ENCODE measurements around the gene POC5.

POC5 gene

DNA sequence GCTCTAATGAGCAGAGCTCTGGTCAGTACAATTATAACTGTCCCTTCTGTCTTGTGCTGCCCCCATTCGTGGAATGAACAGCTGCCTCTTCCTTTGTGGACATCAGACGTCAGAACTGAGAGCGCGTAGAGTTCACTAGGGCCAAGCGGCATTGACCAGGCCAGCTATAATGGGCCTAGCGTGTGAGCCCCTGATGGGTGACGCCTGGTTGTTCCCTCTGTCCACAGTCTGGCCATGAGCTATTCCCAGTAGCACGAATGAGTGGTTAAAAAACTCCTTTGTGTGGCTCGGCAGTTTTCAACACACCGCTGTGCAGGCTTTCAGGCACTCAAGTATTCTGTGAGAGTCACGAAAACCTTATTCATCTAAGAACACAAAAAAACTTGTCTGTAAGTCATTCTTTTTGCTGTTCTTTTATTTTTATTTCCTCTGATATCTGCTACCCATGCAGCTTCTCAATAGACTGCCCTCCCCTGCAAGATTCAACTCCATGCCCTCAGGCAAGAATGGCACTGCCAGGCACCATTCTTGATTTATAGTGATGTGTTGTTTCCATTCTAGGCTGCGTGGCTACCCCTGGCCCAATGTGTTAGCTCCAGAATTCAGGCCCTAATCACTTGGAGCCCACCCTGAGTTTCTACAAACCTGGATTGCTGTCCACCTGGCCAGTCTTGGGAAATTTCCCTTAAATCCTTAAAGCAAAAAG is 53.5 kb downstream of the POC5 start:
- H3K4me3 ChIP-seq (ENCODE audit: low read depth, low read length), result no peak overlapping the region
- TF ChIP-seq MAX (IDR thresholded peaks at IDR 0.05; ENCODE audit: low read depth, low read length) (no peak), MYC (IDR thresholded peaks at IDR 0.05; ENCODE audit: low read depth, low read length) (no peak), POLR2A (IDR thresholded peaks at IDR 0.05; ENCODE audit: extremely low read depth, insufficient read length) (no peak)
- TF ChIP-seq, protein P1, sequence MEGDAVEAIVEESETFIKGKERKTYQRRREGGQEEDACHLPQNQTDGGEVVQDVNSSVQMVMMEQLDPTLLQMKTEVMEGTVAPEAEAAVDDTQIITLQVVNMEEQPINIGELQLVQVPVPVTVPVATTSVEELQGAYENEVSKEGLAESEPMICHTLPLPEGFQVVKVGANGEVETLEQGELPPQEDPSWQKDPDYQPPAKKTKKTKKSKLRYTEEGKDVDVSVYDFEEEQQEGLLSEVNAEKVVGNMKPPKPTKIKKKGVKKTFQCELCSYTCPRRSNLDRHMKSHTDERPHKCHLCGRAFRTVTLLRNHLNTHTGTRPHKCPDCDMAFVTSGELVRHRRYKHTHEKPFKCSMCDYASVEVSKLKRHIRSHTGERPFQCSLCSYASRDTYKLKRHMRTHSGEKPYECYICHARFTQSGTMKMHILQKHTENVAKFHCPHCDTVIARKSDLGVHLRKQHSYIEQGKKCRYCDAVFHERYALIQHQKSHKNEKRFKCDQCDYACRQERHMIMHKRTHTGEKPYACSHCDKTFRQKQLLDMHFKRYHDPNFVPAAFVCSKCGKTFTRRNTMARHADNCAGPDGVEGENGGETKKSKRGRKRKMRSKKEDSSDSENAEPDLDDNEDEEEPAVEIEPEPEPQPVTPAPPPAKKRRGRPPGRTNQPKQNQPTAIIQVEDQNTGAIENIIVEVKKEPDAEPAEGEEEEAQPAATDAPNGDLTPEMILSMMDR (IDR thresholded peaks at IDR 0.05; ENCODE audit: low read depth, low read length), result no peak
- no peak for DNase-seq (ENCODE audit: low read depth)

GRCh38 chr5:75662061-75662460 is 55.2 kb downstream of the POC5 start:
- no peak for TF ChIP-seq POLR2A (IDR thresholded peaks at IDR 0.05; ENCODE audit: extremely low read depth, insufficient read length)
- TF ChIP-seq, protein P1 (IDR thresholded peaks at IDR 0.05; ENCODE audit: low read depth, low read length), result no peak
- no peak for TF ChIP-seq MAX (IDR thresholded peaks at IDR 0.05; ENCODE audit: low read depth, low read length)
- TF ChIP-seq MYC (IDR thresholded peaks at IDR 0.05; ENCODE audit: low read depth, low read length), result no peak
- DNase-seq (ENCODE audit: low read depth), result no peak
- H3K4me3 ChIP-seq (ENCODE audit: low read depth, low read length), result no peak overlapping the region

GRCh38 chr5:75660678-75661465 is 56.4 kb downstream of the POC5 start:
- H3K4me3 ChIP-seq (ENCODE audit: low read depth, low read length), result no peak overlapping the region
- TF ChIP-seq MYC (IDR thresholded peaks at IDR 0.05; ENCODE audit: low read depth, low read length) (no peak), MAX (IDR thresholded peaks at IDR 0.05; ENCODE audit: low read depth, low read length) (no peak), POLR2A (IDR thresholded peaks at IDR 0.05; ENCODE audit: extremely low read depth, insufficient read length) (no peak)
- TF ChIP-seq, protein P1 (IDR thresholded peaks at IDR 0.05; ENCODE audit: low read depth, low read length), result no peak
- DNase-seq (ENCODE audit: low read depth), result no peak

DNA sequence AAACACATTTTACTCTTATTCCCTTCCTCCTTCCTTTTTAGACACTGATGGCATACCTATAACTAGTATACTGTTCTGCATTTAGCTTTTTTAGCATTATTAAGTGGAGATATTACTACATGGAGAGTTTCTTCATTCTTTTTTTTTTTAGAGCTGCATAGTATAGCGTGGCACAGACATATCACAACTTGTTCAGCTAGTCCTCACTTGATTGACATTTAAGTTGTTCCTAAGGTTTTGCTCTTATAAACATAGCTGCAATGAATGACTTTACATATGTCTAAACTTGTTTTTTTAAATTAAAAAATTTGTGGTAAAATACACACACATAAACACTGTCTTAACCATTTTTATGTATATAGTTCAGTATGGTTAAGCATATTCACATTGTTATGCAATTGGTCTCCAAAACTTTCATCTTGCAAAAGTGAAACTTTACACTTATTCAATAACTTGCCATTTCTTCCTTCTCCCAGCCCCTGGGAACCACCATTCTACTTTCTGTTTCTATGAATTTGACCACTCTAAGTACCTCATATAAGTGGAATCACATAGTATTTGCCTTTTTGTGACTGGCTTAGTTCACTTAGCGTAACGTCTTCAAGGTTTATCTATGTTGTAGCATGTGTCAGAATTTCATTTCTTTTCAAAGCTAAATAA is 57.3 kb downstream of the POC5 start:
- H3K4me3 ChIP-seq (ENCODE audit: low read depth, low read length), result no peak overlapping the region
- no peak for TF ChIP-seq POLR2A (IDR thresholded peaks at IDR 0.05; ENCODE audit: extremely low read depth, insufficient read length)
- TF ChIP-seq, protein P1 (IDR thresholded peaks at IDR 0.05; ENCODE audit: low read depth, low read length), result no peak
- no peak for TF ChIP-seq MAX (IDR thresholded peaks at IDR 0.05; ENCODE audit: low read depth, low read length)
- no peak for TF ChIP-seq MYC (IDR thresholded peaks at IDR 0.05; ENCODE audit: low read depth, low read length)
- no peak for DNase-seq (ENCODE audit: low read depth)

GRCh38 chr5:75656311-75657003 is 60.8 kb downstream of the POC5 start:
- TF ChIP-seq POLR2A (IDR thresholded peaks at IDR 0.05; ENCODE audit: extremely low read depth, insufficient read length) (no peak), MAX (IDR thresholded peaks at IDR 0.05; ENCODE audit: low read depth, low read length) (no peak), MYC (IDR thresholded peaks at IDR 0.05; ENCODE audit: low read depth, low read length) (no peak)
- TF ChIP-seq, protein P1 (IDR thresholded peaks at IDR 0.05; ENCODE audit: low read depth, low read length), result no peak
- no peak for DNase-seq (ENCODE audit: low read depth)
- no peak overlapping the region for H3K4me3 ChIP-seq (ENCODE audit: low read depth, low read length)

All from NB4 (cell line).